Ovary (tissue), 9 donors: ENCODE results near the gene PSG6. TPM values are rescaled to one million over a fixed set of nuclear protein-coding genes. Genes with fewer than 3 reads are reported as not detected.
"Not testable (repeated sequence)": the region's sequence is repeated elsewhere in the genome, so short reads cannot be mapped to it uniquely, and the experiment has no call there.

Experiments
- DNase-seq, 5 donors: peaks; one replicate each; pipeline ENCODE4 v3.0.0-alpha.2; 2019 to 2020
- H3K27ac ChIP-seq, 2 donors: fragments of 200-600 bp; one replicate each; pipeline versions ENCODE4 v1.5.1 to v1.8.0; 2019 to 2022
- H3K27me3 ChIP-seq: fragments of 200-600 bp; one replicate; pipeline ENCODE4 v1.8.0; 2022
- H3K36me3 ChIP-seq: fragments of 200-600 bp; sonication (generic); one replicate; pipeline ENCODE4 v1.5.1; 2019
- H3K4me1 ChIP-seq: one replicate; pipeline ENCODE4 v1.8.1; 2013; ENCODE audit warnings: mild to moderate bottlenecking, moderate library complexity; ENCODE audit not compliant: insufficient read depth
- H3K4me3 ChIP-seq: fragments of 200-600 bp; sonication (generic); one replicate; pipeline ENCODE4 v1.5.1; 2017
- H3K9me3 ChIP-seq, 2 donors: fragments of 200-600 bp in 1 of 2; sonication (generic) in 1 of 2; one replicate each; pipeline versions ENCODE4 v1.5.1 to v1.8.1; 2013 to 2019; ENCODE audit warnings: mild to moderate bottlenecking in 1 of 2, moderate library complexity in 1 of 2
- EP300 ChIP-seq: sonication (generic); formaldehyde crosslinking; IDR thresholded peaks from one replicate; pipeline ENCODE4 v1.6.1; 2017; ENCODE audit warnings: antibody characterized with exemption
- POLR2A ChIP-seq: fragments of 450-650 bp; IDR thresholded peaks from one replicate; pipeline ENCODE4 v1.6.1; 2017; ENCODE audit warnings: antibody characterized with exemption, mild to moderate bottlenecking, moderate library complexity
- WGBS, 3 donors: extraction: QIAGEN DNeasy Blood & Tissue Kit in 1 of 3; methylation state at CpG; one replicate each; pipeline versions ENCODE4 v1.1.5 to v1.1.7; 2013 to 2017; 5-methylcytosine and 5-hydroxymethylcytosine counted together
- intact Hi-C, 4 donors: fragments of 100-400 bp; cut with DNase I; formaldehyde crosslinking; loops; one replicate each; pipeline versions ENCODE4 v1.11.0 to v1.15.1; 2022 to 2023
- polyA plus RNA-seq, 2 donors: library from polyadenylated mRNA; stranded (reverse); fragments of 200-250 nt in 1 of 2; fragments of 350-450 nt in 1 of 2; fragmentation: Illumina TruSeq in 1 of 2; extraction: RNeasy Lipid Tissue Mini Kit (QIAGEN cat#74804) in 1 of 2; gene quantifications; one replicate each; pipeline ENCODE4 v1.2.3, GENCODE V29; 2013 to 2014
- total RNA-seq, 7 donors: library from RNA; depleted of rRNA in 2 of 7; stranded (reverse); fragments of >200 nt in 2 of 7; fragmentation: NEBNext Ultra II Directional in 3 of 7; extraction: Animal tissue kit (Norgen Biotek cat#: 25700) in 3 of 7; gene quantifications; one replicate each; pipeline versions ENCODE4 v1.1.0 to v1.2.4, GENCODE V29; 2016 to 2023
- TF ChIP-seq, protein P1 (sequence below), 3 donors: fragments of 450-650 bp in 2 of 3; fragments of 200-600 bp in 1 of 3; IDR thresholded peaks; one replicate each; pipeline versions ENCODE4 v1.5.1 to v1.8.0; 2016 to 2022; ENCODE audit warnings: antibody characterized with exemption in 3 of 3, mild to moderate bottlenecking in 1 of 3
- donor health status: DM: no; HTN: no; CAD: no; lungs with moderate emphysema.
- donor health status: DM: no; HTN: no; CAD: no.
- donor health status: Bipolar disorder and iron deficiency.
- donor health status: DM: yes; HTN: yes; CAD: no.
- donor health status: DM: no; HTN: no; CAD: no.
- donor health status: DM: yes; HTN: yes; CAD: no.

PSG6 gene
- total and polyA plus RNA-seq, 9 donors: not detected

DNA sequence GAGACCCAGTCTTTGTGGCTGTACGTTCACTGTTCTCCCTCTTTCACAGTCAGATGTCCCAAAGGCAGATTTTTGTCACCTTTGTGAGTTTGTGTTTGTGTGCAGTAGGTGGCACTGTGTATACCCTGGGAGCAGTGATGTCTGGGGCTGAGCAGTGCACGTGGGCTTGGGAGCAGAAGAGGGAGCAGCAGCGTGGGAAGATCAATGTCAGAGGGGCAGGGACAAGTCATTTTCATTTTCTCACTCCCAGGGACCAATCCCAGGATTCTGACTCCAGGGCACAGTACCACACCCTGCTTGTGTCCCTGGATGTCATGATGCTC, 2.0 kb upstream of the PSG6 start:
- no peaks in the 10 kb centered on the region for H3K4me1 ChIP-seq
- 12 to 20% (median 15%) methylated on average over 3 of the region's 3 CpGs for WGBS, 3 donors
- H3K27ac ChIP-seq: no peak overlapping the region
- H3K4me3 ChIP-seq: no peak overlapping the region
- no peaks in the 10 kb centered on the region for H3K27me3 ChIP-seq
- H3K36me3 ChIP-seq: no peaks in the 10 kb centered on the region
- TF ChIP-seq POLR2A (no peak), EP300 (no peak)
- TF ChIP-seq, protein P1, sequence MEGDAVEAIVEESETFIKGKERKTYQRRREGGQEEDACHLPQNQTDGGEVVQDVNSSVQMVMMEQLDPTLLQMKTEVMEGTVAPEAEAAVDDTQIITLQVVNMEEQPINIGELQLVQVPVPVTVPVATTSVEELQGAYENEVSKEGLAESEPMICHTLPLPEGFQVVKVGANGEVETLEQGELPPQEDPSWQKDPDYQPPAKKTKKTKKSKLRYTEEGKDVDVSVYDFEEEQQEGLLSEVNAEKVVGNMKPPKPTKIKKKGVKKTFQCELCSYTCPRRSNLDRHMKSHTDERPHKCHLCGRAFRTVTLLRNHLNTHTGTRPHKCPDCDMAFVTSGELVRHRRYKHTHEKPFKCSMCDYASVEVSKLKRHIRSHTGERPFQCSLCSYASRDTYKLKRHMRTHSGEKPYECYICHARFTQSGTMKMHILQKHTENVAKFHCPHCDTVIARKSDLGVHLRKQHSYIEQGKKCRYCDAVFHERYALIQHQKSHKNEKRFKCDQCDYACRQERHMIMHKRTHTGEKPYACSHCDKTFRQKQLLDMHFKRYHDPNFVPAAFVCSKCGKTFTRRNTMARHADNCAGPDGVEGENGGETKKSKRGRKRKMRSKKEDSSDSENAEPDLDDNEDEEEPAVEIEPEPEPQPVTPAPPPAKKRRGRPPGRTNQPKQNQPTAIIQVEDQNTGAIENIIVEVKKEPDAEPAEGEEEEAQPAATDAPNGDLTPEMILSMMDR (IDR thresholded peaks at IDR 0.05): no peak
- intact Hi-C loops: no loop called here
- DNase-seq: no peak
- no peaks in the 10 kb centered on the region for H3K9me3 ChIP-seq

DNA sequence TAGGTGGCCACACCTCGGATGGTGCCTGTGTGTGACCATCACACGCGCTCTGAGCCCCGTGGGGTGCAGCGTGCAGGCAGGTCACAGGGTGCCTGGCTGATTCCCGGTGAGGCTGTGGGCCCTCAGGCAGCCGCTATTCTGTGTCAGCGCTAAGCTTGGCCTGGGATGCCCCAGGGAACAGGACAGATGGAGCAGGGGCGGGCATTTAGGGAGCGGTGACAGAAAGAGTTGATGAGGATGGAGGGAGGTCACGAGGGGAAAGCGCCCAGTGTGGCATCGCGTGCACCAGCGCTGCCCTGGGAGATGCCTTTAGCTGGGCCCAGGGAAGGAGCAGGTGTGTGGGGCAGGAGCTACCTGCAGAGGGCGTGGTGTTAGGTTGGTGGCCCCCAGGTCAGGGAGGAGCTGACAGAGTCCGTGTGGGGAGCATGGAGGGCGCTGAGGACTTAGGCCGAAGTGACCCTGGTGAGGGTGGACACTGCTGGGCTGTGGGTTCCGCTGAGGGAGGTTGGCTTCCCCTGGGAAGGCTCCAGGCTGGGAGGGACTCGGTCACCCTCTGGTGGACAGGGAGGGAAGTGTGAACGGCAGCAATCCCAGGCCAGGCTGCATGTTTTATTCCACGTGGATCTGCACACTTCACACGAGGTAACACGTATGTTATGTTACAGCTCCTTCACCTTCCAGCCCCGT, 1.5 kb upstream of the PSG6 start:
- H3K36me3 ChIP-seq, H3K27ac ChIP-seq, H3K4me3 ChIP-seq, H3K9me3 ChIP-seq, H3K27me3 ChIP-seq, intact Hi-C loops, H3K4me1 ChIP-seq, DNase-seq: not testable (repeated sequence)
- WGBS, 3 donors: 70 to 74% (median 73%) methylated on average over 22 to 26 of the region's 26 CpGs

DNA sequence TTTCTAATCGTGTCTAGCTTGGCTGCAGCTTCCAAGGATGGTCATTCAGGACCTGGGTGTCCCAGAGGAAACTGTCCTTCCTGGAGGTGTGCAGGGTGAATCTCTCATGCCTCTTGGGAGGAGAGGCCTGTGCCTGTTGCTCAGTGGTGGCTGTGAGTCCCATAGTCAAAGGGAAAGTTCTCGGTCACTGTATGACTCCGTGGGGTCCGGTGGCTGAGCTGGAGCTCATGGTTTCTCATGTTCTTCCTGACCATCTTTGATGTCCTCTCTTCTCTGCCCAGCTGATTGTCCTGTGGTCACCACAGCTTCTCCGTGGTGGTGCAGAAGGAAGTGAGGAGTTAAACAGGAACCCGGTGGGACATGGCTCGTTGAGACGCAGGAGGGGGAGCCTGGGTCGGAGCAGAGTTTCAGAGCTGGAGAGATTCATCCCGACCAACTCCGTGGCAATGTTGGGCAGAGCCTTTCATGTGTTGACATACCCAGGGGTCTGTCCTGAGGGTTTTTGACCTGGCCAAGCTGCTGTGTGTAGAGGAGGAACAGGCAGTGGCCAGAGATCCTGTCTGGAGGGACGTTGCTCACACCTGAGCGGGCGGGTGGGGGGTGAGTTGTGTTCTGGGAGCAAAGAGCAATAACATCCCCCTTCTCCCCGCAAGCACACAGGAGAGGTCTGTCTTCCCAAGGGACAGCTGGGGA, 829 bp upstream of the PSG6 start:
- H3K27ac ChIP-seq, intact Hi-C loops, H3K4me1 ChIP-seq, H3K9me3 ChIP-seq, H3K36me3 ChIP-seq, H3K27me3 ChIP-seq, DNase-seq, H3K4me3 ChIP-seq: not testable (repeated sequence)
- 78 to 89% (median 85%) methylated on average over 15 of the region's 15 CpGs for WGBS, 3 donors

DNA sequence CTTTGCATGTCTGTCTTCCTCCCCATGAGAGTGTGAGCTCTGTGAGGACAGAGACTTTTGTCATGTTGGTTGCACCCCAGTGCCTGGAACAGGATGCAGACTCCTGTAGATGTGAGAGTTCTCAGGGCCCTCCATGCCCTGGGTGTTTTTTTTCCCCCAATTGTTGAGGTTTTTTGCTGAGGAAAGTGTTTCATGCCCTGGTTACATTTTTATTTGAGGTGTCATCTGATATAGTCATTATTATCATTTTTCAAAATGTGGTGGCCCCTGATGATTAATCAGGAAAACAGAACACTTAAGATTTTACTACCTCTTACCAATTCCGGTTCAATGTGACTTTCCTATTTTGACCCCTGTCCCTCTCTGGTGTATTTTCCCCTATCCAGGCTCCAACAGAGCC, 763 bp downstream of the PSG6 start:
- H3K36me3 ChIP-seq, DNase-seq, intact Hi-C loops, H3K27me3 ChIP-seq, H3K4me1 ChIP-seq, H3K27ac ChIP-seq, H3K4me3 ChIP-seq, H3K9me3 ChIP-seq: not testable (repeated sequence)
- 80 to 91% (median 89%) methylated on average over 1 of the region's 1 CpG for WGBS, 3 donors

DNA sequence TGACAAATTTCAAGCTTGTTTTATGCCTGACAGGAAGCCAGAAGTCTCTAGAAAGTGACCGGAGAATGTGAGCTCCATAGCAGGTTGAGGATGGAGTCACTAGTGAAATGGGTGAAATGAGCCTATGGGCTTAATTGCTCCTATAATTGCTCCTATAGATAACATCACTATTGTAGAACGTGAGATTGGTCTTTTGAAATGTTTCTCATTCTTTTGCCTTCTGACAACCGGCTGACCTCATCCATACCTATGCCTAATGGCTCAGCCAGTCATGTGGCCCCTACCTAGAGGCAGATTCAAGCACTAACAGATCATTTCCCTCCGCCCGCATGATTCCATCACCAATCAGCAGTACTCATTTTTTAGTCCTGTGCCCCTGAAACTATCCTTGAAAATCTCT, 4.2 kb downstream of the PSG6 start:
- H3K36me3 ChIP-seq, H3K4me1 ChIP-seq, DNase-seq, H3K9me3 ChIP-seq, H3K27me3 ChIP-seq, H3K27ac ChIP-seq, intact Hi-C loops, H3K4me3 ChIP-seq: not testable (repeated sequence)
- 75 to 82% (median 79%) methylated on average over 5 of the region's 5 CpGs for WGBS, 3 donors

DNA sequence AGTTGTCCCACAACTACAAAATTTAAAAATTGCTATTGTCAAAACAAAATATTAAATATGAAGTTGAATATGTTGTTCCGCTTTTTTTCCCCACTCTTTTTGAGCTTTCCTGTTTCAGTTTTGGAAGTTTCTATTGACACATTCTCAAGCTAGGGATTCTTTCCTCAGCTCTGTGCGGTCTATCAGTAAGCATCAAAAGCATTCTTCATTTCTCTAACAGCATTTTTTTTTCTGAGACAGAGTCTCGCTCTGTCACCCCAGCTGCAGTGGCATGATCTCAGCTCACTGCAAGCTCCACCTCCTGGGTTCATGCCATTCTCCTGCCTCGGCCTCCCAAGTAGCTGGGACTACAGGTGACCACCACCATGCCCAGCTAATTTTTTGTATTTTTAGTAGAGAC, 4.8 kb downstream of the PSG6 start:
- H3K27ac ChIP-seq, H3K9me3 ChIP-seq, intact Hi-C loops, H3K27me3 ChIP-seq, H3K36me3 ChIP-seq, DNase-seq, H3K4me1 ChIP-seq, H3K4me3 ChIP-seq: not testable (repeated sequence)
- 80 to 89% (median 82%) methylated on average over 4 of the region's 4 CpGs for WGBS, 3 donors

DNA sequence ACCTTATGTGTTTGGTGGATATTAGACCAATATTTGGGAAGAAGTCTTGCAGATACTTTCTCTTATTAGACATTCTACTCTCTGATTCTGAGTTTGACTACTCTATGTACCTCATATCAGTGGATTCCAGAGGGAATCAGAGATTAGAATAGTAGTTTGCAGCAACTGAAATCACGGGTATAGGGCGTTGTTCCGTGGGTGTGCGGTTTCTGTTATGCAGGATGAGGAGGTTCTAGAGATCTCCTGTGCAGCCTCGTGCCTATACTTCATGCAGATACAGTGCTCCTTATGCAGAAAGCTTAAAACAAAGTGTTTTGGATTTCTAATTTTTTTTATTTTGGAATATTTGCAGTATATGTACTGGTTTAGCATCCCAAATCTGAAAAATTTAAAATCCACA, 6.0 kb downstream of the PSG6 start:
- H3K27me3 ChIP-seq, H3K4me3 ChIP-seq, H3K36me3 ChIP-seq, H3K4me1 ChIP-seq, H3K9me3 ChIP-seq, H3K27ac ChIP-seq, intact Hi-C loops, DNase-seq: not testable (repeated sequence)
- 68 to 84% (median 73%) methylated on average over 5 of the region's 5 CpGs for WGBS, 3 donors

DNA sequence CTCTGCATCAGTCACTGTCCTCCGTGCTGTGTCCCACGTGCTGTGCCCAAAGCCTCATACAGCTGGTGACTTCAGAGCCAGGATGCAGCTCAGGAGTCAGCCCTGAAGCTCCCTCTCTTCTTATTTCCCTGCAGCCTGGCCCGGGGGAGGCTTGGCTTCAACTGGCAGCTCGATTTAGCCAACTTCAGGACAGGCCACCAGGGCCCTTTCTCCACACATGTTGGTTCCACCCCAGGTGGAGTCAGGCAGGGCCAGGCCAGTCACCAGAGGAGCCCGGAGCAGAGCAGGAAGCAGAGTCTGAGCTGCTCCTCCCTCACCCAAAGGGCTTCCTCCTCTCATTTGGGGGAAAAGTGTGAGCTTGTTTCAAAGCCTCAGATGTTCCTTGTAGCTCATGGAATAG, 11.5 kb downstream of the PSG6 start:
- H3K4me1 ChIP-seq, H3K27ac ChIP-seq, H3K9me3 ChIP-seq, H3K36me3 ChIP-seq, DNase-seq, intact Hi-C loops, H3K4me3 ChIP-seq, H3K27me3 ChIP-seq: not testable (repeated sequence)
- 49 to 53% (median 51%) methylated on average over 5 of the region's 5 CpGs for WGBS, 3 donors

DNA sequence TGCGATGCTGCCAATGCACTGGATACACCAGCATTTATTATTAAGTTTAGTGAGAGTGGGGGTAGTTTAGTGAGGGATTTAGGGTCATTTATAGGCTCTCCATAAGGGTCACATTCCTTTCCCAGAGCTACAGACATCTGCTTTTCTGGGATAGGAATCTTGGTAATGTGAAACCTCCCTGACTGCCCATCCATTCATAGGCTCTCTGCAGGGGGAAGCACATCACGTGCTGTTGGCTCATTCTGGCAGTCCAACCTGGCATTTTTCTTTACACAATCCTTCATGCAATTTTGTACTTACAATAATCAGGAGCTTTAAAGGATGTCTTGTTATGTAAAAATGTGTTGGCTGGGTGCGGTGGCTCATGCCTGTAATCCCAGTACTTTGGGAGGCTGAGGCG, 17.1 kb downstream of the PSG6 start:
- intact Hi-C loops, H3K9me3 ChIP-seq, DNase-seq, H3K27ac ChIP-seq, H3K36me3 ChIP-seq, H3K4me1 ChIP-seq, H3K4me3 ChIP-seq, H3K27me3 ChIP-seq: not testable (repeated sequence)
- WGBS, 3 donors: 67 to 83% (median 72%) methylated on average over 4 of the region's 4 CpGs

DNA sequence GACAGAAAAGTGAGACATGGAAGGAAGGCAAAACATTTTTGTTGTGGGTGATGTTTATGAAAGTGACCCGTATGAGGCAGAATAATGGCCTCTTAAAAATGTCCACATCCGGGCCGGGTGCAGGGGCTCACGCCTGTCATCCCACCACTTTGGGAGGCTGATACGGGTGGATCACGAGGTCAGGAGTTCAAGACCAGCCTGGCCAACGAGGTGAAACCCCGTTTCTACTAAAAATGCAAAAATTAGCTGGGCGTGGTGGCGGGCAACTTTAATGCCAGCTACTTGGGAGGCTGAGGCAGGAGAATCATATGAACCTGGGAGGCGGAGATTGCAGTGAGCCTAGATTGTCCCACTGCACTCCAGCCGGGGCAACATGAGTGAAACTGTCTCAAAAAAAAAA, 18.0 kb downstream of the PSG6 start:
- WGBS, 3 donors: 80 to 84% (median 83%) methylated on average over 12 of the region's 12 CpGs
- intact Hi-C loops, H3K36me3 ChIP-seq, H3K4me1 ChIP-seq, H3K4me3 ChIP-seq, DNase-seq, H3K27ac ChIP-seq, H3K9me3 ChIP-seq, H3K27me3 ChIP-seq: not testable (repeated sequence)

DNA sequence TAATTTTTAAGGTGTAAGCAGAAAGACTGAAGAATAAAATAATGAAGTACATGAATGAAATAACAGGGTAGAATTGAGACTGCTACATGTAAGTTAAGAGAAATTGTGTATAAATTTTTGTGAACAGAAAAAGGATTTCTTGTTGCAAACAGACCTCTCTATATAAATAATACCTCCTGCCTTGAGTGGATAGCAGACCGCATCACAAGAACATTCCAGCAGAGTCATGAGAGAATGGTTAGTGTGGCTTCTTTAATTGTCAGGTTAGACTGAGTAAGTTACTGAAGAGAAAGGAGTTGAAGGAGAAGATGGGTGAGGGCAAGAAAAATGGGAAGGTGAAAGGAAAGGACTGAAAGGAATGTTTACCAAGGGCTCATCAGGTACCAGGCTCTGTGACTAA, 18.6 kb downstream of the PSG6 start:
- H3K27me3 ChIP-seq, intact Hi-C loops: not testable (repeated sequence)
- WGBS, 3 donors: 78 to 86% (median 81%) methylated on average over 1 of the region's 1 CpG

More for the DNA sequence above, 18.6 kb downstream of the PSG6 start:
- not testable (repeated sequence) for H3K9me3 ChIP-seq, H3K4me1 ChIP-seq, H3K36me3 ChIP-seq, H3K4me3 ChIP-seq, H3K27ac ChIP-seq, DNase-seq
